Measurements from ENCODE around the gene IL5RA.

The IL5RA gene

DNA sequence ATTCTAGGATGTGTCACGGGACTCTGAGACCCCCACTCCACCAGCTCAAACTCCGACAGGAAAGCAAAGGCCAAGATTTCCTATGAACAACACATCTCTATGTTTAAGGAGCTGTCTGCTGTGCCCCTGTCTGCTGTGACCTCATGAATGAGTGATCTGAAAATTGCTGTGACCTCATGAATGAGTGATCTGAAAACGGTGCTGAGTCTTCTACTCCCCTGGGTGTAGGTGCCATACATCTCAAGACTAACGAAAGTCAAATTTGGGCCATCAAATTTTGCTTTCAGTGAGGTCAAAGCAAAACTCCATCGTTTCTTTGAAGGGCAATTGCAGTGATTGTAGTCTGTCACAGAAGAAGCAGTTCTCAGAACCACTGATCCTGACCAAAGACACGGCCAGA, 24.4 kb downstream of the IL5RA start:
- no peak overlapping the region for H3K4me3 ChIP-seq (ENCODE audit: low read depth, low read length)
- TF ChIP-seq, protein P1, sequence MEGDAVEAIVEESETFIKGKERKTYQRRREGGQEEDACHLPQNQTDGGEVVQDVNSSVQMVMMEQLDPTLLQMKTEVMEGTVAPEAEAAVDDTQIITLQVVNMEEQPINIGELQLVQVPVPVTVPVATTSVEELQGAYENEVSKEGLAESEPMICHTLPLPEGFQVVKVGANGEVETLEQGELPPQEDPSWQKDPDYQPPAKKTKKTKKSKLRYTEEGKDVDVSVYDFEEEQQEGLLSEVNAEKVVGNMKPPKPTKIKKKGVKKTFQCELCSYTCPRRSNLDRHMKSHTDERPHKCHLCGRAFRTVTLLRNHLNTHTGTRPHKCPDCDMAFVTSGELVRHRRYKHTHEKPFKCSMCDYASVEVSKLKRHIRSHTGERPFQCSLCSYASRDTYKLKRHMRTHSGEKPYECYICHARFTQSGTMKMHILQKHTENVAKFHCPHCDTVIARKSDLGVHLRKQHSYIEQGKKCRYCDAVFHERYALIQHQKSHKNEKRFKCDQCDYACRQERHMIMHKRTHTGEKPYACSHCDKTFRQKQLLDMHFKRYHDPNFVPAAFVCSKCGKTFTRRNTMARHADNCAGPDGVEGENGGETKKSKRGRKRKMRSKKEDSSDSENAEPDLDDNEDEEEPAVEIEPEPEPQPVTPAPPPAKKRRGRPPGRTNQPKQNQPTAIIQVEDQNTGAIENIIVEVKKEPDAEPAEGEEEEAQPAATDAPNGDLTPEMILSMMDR (conservative IDR thresholded peaks at IDR 0.05; ENCODE audit: low read depth, low read length): no peak
- DNase-seq (ENCODE audit: low read depth): no peak

DNA sequence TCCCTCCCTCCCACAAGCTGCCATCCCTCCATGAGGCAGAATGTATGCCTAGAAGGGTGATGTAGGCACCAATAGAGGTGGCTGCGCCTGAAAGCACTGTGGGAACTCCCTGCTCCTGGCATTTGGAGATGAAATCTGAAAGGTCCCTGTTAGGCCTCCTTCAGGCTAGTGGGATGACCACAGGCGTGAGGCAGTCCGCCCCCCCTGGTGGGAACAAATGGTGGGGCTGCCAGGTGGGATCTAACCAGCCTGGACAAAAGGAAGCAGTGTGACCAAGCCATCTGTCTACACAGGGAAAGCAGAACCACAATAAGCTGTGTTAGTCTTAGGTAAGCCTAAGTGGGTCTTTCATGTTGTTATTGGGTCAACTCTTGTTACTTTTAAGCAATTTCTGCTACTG, 25.3 kb downstream of the IL5RA start:
- no peak overlapping the region for H3K4me3 ChIP-seq (ENCODE audit: low read depth, low read length)
- DNase-seq (ENCODE audit: low read depth): no peak
- TF ChIP-seq, protein P1 (conservative IDR thresholded peaks at IDR 0.05; ENCODE audit: low read depth, low read length): no peak

GRCh38 chr3:3082234-3082924, 27.8 kb downstream of the IL5RA start:
- H3K4me3 ChIP-seq (ENCODE audit: low read depth, low read length): no peak overlapping the region
- TF ChIP-seq, protein P1 (conservative IDR thresholded peaks at IDR 0.05; ENCODE audit: low read depth, low read length): no peak
- no peak for DNase-seq (ENCODE audit: low read depth)

DNA sequence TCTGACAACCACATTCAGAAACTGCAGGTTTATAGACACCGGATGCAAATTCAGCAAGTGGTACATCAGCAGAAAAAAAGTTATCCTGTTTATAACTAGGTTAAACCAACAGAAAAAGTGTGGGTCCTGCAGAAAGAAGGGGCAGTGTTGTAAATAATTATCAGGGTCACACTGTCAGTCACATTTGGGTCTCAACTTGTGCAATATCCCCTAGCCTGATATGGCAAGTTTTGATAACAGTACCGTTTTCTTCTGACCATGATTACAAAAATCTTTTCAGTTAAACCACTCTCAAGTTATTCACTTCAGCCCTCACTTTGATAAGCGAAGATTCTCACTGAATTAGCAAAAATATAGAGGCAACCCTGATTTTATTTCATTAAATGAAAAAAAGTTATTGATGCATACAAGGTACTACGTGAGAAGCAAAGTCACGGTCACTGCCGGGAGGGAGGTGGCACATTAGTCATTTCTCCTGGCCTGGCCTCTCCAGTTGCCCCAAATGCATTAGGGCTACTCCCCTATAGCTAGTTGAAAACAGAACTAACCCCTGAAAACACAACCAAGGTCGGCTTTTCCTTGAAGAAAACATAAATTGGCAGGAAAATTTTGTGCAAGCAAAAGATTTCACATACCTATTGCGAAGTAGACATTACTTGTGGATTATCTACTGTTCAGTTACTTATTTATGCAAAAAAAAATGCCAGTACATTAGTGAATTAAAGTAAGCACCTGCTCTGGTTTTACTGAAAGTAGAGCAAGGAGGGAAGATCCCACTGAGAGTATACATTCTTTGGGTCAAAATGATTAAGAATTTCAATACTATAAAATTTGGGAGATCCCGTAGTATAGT, 28.6 kb downstream of the IL5RA start:
- H3K4me3 ChIP-seq (ENCODE audit: low read depth, low read length): no peak overlapping the region
- TF ChIP-seq, protein P1 (conservative IDR thresholded peaks at IDR 0.05; ENCODE audit: low read depth, low read length): no peak
- no peak for DNase-seq (ENCODE audit: low read depth)

- no peak overlapping the region for H3K4me3 ChIP-seq (ENCODE audit: low read depth, low read length)
- TF ChIP-seq, protein P1 (conservative IDR thresholded peaks at IDR 0.05; ENCODE audit: low read depth, low read length): no peak
- no peak for DNase-seq (ENCODE audit: low read depth)
Observed at GRCh38 chr3:3080309-3080708, 29.9 kb downstream of the IL5RA start.

DNA sequence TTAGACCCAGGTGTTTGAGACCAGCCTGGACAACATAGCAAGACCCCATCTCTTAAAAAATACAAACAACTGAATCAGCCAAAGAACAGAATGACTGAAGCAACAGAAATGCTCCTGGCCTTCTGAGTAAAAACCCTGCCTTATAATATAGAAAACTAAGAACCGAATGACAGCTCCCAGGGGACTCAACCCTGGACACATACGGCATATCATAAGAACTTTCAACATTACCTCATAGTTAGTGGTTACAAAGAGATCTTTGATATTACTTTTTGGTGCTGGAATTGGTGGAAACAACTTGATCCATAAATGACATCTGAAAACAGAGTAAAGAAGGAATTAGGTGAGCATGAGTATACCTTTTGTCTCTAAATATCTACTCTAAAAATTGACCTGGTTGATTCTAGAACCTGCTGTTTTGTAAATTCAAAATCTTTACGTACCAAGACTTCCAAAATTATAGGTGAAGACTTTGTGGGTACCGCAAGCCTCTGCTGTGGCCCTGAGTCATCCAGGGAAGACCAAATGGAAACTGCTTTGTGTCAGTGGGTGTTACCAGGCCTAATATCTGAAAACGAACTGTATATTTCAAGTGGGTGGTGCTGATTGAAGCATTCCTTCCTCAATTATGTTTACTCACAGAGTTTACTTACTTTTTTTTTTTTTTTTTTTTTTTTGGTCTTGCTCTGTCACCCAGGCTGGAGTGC, 35.5 kb downstream of the IL5RA start:
- TF ChIP-seq, protein P1 (conservative IDR thresholded peaks at IDR 0.05; ENCODE audit: low read depth, low read length): no peak
- no peak for DNase-seq (ENCODE audit: low read depth)
- H3K4me3 ChIP-seq (ENCODE audit: low read depth, low read length): no peak overlapping the region

Measured in choroid plexus epithelial cell (primary cell).